Skeletal muscle tissue (tissue), 4 donors: ENCODE results near the gene MYO10. TPM values are rescaled to one million over a fixed set of nuclear protein-coding genes. Genes with fewer than 3 reads are reported as not detected.

Source experiments
- H3K27ac ChIP-seq: one replicate; pipeline ENCODE4 v1.7.0; 2013; ENCODE audit warnings: mild to moderate bottlenecking, low read depth, low read length, inconsistent platforms
- H3K27me3 ChIP-seq, 3 donors: one replicate each; pipeline ENCODE4 v1.7.0; 2013; ENCODE audit warnings: low read length in 3 of 3; ENCODE audit not compliant: control insufficient read depth in 3 of 3, insufficient read depth in 3 of 3
- H3K36me3 ChIP-seq, 3 donors: one replicate each; pipeline ENCODE4 v1.7.0; 2013; ENCODE audit warnings: low read length in 3 of 3; ENCODE audit not compliant: control insufficient read depth in 3 of 3, insufficient read depth in 3 of 3
- H3K4me1 ChIP-seq, 3 donors: one replicate each; pipeline ENCODE4 v1.7.0; 2013; ENCODE audit warnings: low read length in 3 of 3, mild to moderate bottlenecking in 3 of 3; ENCODE audit not compliant: control insufficient read depth in 3 of 3, insufficient read depth in 3 of 3
- H3K4me3 ChIP-seq, 3 donors: one replicate each; pipeline ENCODE4 v1.7.0; 2013; ENCODE audit warnings: low read length in 3 of 3
- H3K9ac ChIP-seq, 3 donors: one replicate each; pipeline ENCODE4 v1.7.0; 2013; ENCODE audit warnings: low read length in 3 of 3, mild to moderate bottlenecking in 3 of 3, moderate library complexity in 2 of 3, low read depth in 1 of 3
- H3K9me3 ChIP-seq, 3 donors: one replicate each; pipeline ENCODE4 v1.7.0; 2013; ENCODE audit warnings: low read length in 3 of 3; ENCODE audit not compliant: control insufficient read depth in 3 of 3
- total RNA-seq: library from RNA; depleted of rRNA; stranded (reverse); fragments of >200 nt; gene quantifications from one replicate; pipeline ENCODE4 v1.2.3, GENCODE V29; 2014
- donor health status: Osteomylitis.

MYO10 gene
- total RNA-seq, 1 donor from 2014 or later = 27.1 TPM

DNA sequence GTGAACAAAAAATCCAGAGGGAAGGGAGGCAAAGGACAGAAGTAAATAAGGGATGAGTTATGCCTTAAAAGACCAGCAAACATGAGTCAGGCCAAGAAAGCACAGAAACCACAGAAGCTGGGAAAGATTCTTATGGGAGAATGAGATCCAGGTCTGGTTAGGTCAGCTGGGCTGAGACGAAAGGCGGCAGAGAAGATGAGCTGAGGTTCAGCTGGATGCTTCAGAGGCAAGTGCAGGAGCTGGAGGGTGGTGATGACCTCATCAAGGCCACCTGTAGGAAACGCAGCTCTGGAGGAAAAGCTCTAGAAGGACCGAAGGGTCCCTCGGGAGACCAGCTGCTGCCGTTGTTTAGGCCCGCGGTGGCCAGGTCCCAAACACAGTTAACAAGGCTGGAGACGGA is 152.0 kb downstream of the MYO10 start:
- Histone ChIP-seq H3K9ac (no peak overlapping the region), H3K27me3 (no peaks in the 10 kb centered on the region), H3K4me1 (peaks cover 4 to 14% (median 10%) of the 10 kb centered on the region in 3 donors), H3K4me3 (no peak overlapping the region), H3K9me3 (no peaks in the 10 kb centered on the region), H3K36me3 (no peaks in the 10 kb centered on the region), H3K27ac (no peak overlapping the region)

DNA sequence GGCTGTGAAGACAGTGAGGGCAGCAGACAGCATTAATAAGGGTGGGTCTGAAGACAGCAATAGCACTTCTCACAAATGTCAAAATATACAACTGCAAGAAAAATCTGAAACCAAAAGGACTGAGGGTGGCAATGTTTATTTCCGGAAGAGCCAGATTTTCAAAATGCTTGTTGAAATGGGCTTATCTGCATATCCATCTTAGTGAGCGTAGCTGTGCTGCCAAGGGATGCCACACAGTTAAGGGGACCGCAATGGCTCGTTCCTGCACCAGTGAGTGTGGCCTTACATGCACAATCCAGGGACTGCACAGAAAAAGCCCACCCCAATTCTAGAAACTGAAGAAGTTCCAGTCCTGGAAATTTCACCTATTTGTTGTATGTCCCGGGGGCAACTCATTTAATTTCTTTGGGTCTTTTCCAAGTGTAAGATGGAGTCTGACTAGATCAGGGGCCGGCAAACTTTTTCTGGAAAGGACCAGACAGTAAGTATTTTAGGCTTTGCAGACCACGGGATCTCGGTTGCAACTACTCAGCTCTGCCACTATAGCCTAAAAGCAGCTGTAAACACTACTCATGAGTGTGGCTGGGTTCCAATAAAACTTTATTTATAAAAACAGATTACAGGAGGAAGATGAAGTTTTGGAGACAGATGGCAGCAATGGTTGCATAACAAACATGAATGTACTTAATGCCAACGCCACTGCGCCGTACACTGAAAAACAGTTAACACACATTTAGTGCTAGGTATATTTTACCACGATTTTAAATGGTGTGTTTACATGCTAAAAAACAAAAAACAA is 154.1 kb downstream of the MYO10 start:
- Histone ChIP-seq H3K4me3 (no peak overlapping the region), H3K27me3 (no peaks in the 10 kb centered on the region), H3K36me3 (no peaks in the 10 kb centered on the region), H3K9me3 (no peaks in the 10 kb centered on the region), H3K9ac (no peak overlapping the region), H3K27ac (no peak overlapping the region), H3K4me1 (peaks cover 4 to 20% (median 12%) of the 10 kb centered on the region in 3 donors)

DNA sequence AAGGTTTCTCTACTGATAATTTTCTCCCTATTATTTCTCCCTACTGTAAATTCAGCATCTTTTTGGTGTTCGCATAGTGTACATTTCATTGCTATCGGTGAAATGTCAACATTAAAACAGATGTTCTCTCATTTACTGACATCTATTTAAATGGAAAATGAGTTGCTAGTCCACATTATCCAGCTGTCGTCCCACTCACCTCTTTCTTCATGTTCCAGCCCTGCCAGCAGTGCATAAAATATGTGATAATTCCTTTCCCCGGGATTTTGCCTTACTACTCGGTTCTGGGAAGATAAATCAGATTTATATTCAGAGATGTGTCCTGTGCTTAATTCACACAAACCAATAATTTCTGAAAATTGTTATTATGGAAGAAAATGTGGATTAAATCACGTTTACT is 155.8 kb downstream of the MYO10 start:
- Histone ChIP-seq H3K9me3 (no peaks in the 10 kb centered on the region), H3K4me1 (peaks cover 4 to 21% (median 20%) of the 10 kb centered on the region in 3 donors), H3K27me3 (no peaks in the 10 kb centered on the region), H3K9ac (no peak overlapping the region), H3K4me3 (no peak overlapping the region), H3K36me3 (no peaks in the 10 kb centered on the region), H3K27ac (no peak overlapping the region)

DNA sequence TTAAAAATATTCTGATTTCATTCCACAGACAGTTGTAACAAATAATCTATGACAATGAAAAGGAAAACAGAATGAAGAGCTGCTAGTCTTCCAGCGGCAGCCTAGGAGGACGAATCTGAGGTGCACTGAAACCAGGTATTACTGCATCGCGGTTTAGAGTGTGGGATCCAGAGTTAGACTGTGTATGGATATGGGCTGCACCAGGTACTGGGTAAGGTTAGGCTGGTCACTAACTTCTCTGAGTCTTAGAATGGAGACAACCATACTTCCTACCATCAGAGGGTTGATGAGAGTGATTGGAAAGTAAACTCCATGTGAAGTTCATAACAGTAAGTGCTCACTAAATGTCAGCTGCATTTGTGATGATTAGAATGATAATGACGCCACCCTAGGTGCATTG is 158.7 kb downstream of the MYO10 start:
- H3K9ac ChIP-seq = no peak overlapping the region
- H3K9me3 ChIP-seq = no peaks in the 10 kb centered on the region
- H3K4me3 ChIP-seq = no peak overlapping the region
- H3K36me3 ChIP-seq = no peaks in the 10 kb centered on the region
- H3K27me3 ChIP-seq = no peaks in the 10 kb centered on the region
- H3K4me1 ChIP-seq = peaks cover 0 to 14% (median 5%) of the 10 kb centered on the region in 3 donors
- no peak overlapping the region for H3K27ac ChIP-seq

DNA sequence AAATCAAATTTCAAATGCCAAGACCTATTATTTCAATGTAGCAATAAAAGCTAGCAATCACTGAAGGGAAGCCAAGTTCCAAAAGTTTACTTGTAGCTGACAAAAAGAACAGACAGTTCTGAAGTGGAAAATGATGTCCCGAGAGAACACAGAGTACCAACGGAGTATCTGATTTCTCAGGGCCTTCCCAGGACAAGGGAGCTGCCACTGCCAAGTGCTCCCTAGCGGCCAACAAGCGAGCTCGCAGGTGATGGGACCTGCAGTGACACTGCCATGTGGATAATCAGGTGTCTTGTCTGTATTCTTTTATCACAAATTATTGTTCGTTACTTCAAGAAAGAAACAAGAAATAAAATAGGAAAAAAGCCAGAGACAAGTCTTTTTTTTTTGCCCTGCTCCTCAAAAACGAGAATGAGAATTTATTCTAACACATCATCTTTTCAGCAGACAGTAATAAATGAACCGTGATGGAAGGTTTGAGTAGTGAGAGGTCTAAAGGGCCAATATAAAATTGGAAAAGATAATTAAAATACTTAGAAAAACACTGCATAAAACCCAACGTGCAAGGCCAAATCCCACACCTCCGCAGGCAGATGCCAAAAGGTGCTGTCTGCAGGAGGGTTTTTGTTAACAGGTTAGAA is 159.4 kb downstream of the MYO10 start:
- no peaks in the 10 kb centered on the region for H3K36me3 ChIP-seq
- no peaks in the 10 kb centered on the region for H3K27me3 ChIP-seq
- H3K4me1 ChIP-seq = peaks cover 0 to 14% (median 5%) of the 10 kb centered on the region in 3 donors
- no peaks in the 10 kb centered on the region for H3K9me3 ChIP-seq
- no peak overlapping the region for H3K9ac ChIP-seq
- H3K4me3 ChIP-seq = no peak overlapping the region
- no peak overlapping the region for H3K27ac ChIP-seq

DNA sequence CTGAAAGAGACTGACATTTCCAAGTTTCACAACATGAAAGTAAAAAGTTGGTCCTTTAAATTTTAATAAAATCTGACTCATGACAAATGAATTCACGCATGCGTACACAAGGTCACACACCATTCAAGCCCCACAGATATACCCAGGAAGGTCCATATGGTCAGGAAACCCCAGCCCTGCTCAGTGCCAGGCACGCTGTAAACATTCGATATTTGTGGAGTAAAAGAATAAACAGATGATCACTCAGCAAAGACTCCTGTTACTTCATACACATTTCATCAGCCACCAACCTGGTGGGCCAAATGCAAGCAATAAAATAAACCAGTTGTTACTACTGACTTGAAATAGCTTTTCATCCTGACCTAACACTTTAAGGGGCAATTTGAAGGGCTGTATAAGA is 161.3 kb downstream of the MYO10 start:
- no peaks in the 10 kb centered on the region for H3K9me3 ChIP-seq
- no peak overlapping the region for H3K9ac ChIP-seq
- no peaks in the 10 kb centered on the region for H3K27me3 ChIP-seq
- no peaks in the 10 kb centered on the region for H3K36me3 ChIP-seq
- H3K4me3 ChIP-seq = no peak overlapping the region
- H3K27ac ChIP-seq = no peak overlapping the region
- peaks cover 0 to 14% (median 5%) of the 10 kb centered on the region in 3 donors for H3K4me1 ChIP-seq

DNA sequence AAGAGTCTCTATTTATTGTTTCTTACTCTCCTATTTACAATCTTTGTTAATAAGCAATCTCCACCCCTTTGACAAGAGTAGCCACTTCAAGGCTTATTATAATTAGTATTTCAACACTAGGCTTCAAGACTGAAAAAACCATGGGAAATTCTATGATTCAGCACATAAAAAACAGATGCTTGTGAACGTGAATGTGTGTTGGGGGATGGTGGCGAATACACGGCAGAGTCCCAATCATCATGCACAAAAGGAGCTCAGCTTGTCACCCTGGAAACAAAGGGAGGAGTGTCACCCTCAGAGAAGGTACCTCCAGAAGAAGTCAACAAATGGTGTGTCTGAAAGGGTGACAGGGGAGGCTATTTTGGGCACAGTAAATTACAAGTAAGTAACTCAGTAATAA is 162.1 kb downstream of the MYO10 start:
- Histone ChIP-seq H3K27ac (no peak overlapping the region), H3K27me3 (no peaks in the 10 kb centered on the region), H3K36me3 (no peaks in the 10 kb centered on the region), H3K9ac (no peak overlapping the region), H3K4me1 (peaks cover 0 to 14% (median 5%) of the 10 kb centered on the region in 3 donors), H3K9me3 (no peaks in the 10 kb centered on the region), H3K4me3 (no peak overlapping the region)

DNA sequence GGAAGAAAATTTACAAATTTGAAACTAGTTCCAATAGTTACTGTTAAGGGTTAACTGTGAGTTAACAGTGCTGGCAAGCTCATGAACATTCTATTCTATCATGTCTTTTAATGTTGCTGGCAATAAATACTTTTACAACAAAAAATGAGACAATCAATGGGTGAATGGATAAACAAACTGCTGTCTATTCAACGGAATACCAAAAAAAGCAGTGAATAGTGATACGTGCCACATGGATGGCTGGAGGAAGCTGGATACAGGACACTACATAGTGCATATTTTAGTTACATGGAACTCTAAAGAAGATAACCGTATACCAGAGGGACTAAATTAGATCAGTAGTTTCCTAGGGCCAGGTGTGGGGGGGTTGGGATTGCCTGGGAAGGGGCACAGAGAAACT is 163.5 kb downstream of the MYO10 start:
- H3K4me3 ChIP-seq = no peak overlapping the region
- no peak overlapping the region for H3K9ac ChIP-seq
- no peaks in the 10 kb centered on the region for H3K36me3 ChIP-seq
- H3K9me3 ChIP-seq = no peaks in the 10 kb centered on the region
- H3K4me1 ChIP-seq = peaks cover 0 to 14% (median 5%) of the 10 kb centered on the region in 3 donors
- H3K27ac ChIP-seq = no peak overlapping the region
- H3K27me3 ChIP-seq = no peaks in the 10 kb centered on the region

DNA sequence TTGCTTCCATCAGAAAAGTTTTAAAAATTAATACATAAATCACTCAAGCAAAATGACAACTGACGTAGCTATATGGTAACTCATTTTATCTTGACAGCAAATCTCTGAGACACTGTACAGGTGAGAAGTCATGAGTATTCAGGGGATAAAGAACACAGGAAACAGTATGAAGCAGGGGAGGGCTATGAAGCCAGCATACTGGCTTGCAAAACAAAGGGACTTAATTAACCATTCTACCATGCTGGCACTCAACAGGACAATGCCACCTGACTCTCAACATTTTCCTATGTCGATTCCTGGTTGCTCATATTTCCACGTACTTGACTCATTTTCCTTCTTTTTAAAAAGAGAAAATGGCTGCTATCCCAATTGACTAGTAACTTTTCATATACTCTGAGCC is 167.9 kb downstream of the MYO10 start:
- H3K36me3 ChIP-seq = peaks cover 0 to 9% (median 0%) of the 10 kb centered on the region in 3 donors
- no peak overlapping the region for H3K27ac ChIP-seq
- no peak overlapping the region for H3K9ac ChIP-seq
- no peak overlapping the region for H3K4me3 ChIP-seq
- no peaks in the 10 kb centered on the region for H3K9me3 ChIP-seq
- H3K4me1 ChIP-seq = no peaks in the 10 kb centered on the region
- H3K27me3 ChIP-seq = no peaks in the 10 kb centered on the region

DNA sequence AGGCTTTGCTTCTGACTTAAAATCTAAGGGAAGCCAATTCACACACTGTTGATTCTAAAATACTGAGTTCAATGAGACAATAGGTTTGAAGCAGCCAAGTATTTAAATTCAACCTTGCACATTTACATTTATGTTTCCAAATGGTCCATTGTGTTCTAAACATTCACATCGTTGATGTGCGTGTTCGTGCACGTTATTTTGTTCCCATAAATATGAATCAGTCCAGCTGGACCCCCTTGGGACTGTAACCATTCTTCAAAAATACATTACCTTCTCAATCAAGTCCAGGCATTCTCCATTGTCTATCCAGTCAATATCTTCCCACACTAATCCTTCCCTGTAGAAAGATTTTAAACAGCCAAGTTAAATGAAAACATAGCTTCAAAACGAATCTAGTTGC is 172.9 kb downstream of the MYO10 start:
- Histone ChIP-seq H3K9me3 (no peaks in the 10 kb centered on the region), H3K36me3 (peaks cover 0 to 14% (median under 1%) of the 10 kb centered on the region in 3 donors), H3K9ac (no peak overlapping the region), H3K27ac (no peak overlapping the region), H3K27me3 (no peaks in the 10 kb centered on the region), H3K4me3 (no peak overlapping the region), H3K4me1 (no peaks in the 10 kb centered on the region)
